ENCODE results near the gene ASL. TPM values are rescaled to one million over a fixed set of nuclear protein-coding genes. Genes with fewer than 3 reads are reported as not detected.

The ASL gene
- polyA plus RNA-seq, 1 experiment = 20.2 TPM

DNA sequence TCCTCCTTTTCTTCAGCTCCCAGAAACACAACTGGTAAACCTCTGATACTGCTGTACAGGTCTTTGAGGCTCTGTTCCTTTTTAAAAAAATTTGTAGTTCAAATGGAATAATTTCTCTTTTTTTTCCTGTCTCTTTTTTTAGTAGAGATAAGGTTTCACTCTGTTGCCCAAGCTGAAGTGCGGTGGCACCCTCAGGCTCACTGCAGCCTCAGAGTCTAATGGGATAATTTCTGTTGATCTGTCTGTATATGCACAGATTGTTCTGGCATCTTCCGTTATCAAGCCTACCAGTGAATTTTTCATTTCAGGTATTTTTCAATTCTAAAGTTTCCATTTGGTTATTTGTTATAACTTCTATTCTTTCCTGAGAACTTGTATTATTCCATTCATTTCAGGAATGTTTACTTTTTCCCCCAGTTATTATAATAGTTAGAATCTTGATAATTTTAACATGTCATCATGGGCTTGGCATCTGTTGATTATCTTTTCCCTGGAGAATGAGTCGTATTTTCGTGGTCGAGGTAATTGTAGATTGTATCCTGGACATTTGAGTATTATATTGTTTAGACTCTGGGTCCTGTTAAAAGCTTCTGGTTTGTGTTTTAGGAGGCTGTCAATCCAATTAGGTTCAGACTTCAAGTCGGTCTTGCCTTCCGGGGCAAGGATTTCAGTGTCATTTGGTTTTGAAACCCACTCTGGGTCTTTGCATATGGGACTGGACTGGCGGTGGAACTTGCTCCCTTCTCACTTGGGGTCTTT lies 63.6 kb downstream of the ASL start:
- Histone ChIP-seq H3K27ac (ENCODE audit: low read depth, low read length) (peak overlapping the region; percentile 47), H3K27me3 (ENCODE audit: control insufficient read depth, insufficient read depth, low read length) (no peaks in the 10 kb centered on the region), H3K9me3 (ENCODE audit: control insufficient read depth, insufficient read depth, low read length) (no peaks in the 10 kb centered on the region), H3K4me3 (ENCODE audit: low read depth, low read length) (no peak overlapping the region)
- TF ChIP-seq, protein P1, sequence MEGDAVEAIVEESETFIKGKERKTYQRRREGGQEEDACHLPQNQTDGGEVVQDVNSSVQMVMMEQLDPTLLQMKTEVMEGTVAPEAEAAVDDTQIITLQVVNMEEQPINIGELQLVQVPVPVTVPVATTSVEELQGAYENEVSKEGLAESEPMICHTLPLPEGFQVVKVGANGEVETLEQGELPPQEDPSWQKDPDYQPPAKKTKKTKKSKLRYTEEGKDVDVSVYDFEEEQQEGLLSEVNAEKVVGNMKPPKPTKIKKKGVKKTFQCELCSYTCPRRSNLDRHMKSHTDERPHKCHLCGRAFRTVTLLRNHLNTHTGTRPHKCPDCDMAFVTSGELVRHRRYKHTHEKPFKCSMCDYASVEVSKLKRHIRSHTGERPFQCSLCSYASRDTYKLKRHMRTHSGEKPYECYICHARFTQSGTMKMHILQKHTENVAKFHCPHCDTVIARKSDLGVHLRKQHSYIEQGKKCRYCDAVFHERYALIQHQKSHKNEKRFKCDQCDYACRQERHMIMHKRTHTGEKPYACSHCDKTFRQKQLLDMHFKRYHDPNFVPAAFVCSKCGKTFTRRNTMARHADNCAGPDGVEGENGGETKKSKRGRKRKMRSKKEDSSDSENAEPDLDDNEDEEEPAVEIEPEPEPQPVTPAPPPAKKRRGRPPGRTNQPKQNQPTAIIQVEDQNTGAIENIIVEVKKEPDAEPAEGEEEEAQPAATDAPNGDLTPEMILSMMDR (IDR thresholded peaks at IDR 0.05; ENCODE audit: low read depth, low read length) = no peak
- ChIA-PET CTCF (interaction anchor here (0.5 to 2.6 kb wide), 5 partner anchors 65 to 420 kb away, joined by 3 to 8 read pairs (median 3); no protein-coding TSS in a partner anchor), POLR2A (interaction anchor here (0.6 to 1.0 kb wide), 2 partner anchors 25 to 48 kb away, joined by 4 to 5 read pairs; partner anchors contain the start of gene CRCP)
- no peak for DNase-seq (ENCODE audit: low read depth, low spot score)

DNA sequence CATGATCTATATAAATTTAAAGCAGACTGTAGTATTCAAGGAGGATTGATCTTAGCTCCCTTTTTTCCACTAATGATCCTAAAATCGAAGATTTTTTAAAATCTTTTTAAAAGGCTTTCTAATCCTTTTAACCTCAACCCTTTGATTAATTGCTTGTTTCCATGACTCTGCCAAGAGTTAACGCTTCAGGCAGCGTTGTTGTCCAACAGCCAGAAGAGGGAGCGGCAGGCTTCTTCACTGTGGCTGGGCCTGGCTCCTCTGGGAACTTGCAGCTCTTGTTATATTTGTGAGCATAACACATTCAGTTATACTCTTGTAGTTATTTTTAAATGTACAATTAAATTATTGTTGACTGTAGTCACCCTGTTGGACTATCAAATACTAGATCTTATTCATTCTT lies 65.3 kb downstream of the ASL start:
- TF ChIP-seq, protein P1 (IDR thresholded peaks at IDR 0.05; ENCODE audit: low read depth, low read length) = peak; percentile 77
- Histone ChIP-seq H3K27me3 (ENCODE audit: control insufficient read depth, insufficient read depth, low read length) (no peaks in the 10 kb centered on the region), H3K27ac (ENCODE audit: low read depth, low read length) (no peak overlapping the region), H3K9me3 (ENCODE audit: control insufficient read depth, insufficient read depth, low read length) (no peaks in the 10 kb centered on the region), H3K4me3 (ENCODE audit: low read depth, low read length) (no peak overlapping the region)
- ChIA-PET CTCF (interaction anchor here (0.5 to 2.6 kb wide), 26 partner anchors 9 to 678 kb away, joined by 3 to 10 read pairs (median 3); partner anchors contain the start of gene TPST1), POLR2A (interaction anchor here (0.6 to 1.1 kb wide), 2 partner anchors 29 to 110 kb away, joined by 3 to 17 read pairs; no protein-coding TSS in a partner anchor)
- DNase-seq (ENCODE audit: low read depth, low spot score) = no peak

DNA sequence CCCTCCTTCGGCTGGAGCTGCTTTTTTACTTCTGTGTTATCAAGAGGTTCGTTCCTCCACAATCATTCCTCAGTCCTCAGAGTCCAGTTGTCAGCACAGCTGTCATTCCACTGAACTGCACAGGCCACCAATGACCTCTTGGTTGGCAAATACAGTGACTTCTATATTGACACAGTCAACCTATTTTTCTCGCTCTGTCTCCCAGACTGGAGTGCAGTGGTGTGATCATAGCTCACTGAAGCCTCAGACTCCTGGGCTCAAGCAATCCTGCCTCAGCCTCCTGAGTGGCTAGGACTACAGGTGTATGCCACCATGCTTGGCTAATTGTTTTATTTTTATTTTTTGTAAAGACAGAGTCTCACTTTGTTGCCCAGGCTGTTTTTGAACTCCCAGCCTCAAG lies 66.7 kb downstream of the ASL start:
- Histone ChIP-seq H3K4me3 (ENCODE audit: low read depth, low read length) (no peak overlapping the region), H3K27me3 (ENCODE audit: control insufficient read depth, insufficient read depth, low read length) (no peaks in the 10 kb centered on the region), H3K9me3 (ENCODE audit: control insufficient read depth, insufficient read depth, low read length) (no peaks in the 10 kb centered on the region), H3K27ac (ENCODE audit: low read depth, low read length) (no peak overlapping the region)
- no peak for DNase-seq (ENCODE audit: low read depth, low spot score)
- ChIA-PET CTCF (interaction anchor here (0.9 to 1.0 kb wide), 2 partner anchors 351 to 445 kb away, joined by 3 read pairs; no protein-coding TSS in a partner anchor), POLR2A (no interaction called here)
- TF ChIP-seq, protein P1 (IDR thresholded peaks at IDR 0.05; ENCODE audit: low read depth, low read length) = no peak

DNA sequence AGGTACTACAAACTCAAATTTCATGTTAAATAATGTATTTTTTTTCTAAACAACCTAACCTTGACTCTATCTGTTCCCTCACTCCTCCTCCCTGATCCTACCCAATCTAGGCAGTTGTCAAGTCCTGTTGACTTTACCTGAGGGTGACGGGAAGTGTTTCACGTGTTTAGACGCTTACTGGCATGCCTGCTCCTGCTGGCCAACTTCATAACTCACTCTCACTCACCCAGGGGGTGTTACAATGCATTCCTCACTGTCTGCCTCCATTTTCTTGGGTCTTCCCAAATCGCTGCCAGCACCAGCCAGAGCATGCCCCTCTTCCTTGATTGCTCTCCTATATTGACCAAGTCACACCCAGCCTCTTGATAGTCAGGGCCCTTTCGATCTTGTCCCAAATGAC lies 67.4 kb downstream of the ASL start:
- H3K9me3 ChIP-seq (ENCODE audit: control insufficient read depth, insufficient read depth, low read length) = no peaks in the 10 kb centered on the region
- ChIA-PET CTCF (no interaction called here), POLR2A (no interaction called here)
- DNase-seq (ENCODE audit: low read depth, low spot score) = no peak
- no peak overlapping the region for H3K4me3 ChIP-seq (ENCODE audit: low read depth, low read length)
- no peak overlapping the region for H3K27ac ChIP-seq (ENCODE audit: low read depth, low read length)
- H3K27me3 ChIP-seq (ENCODE audit: control insufficient read depth, insufficient read depth, low read length) = no peaks in the 10 kb centered on the region
- TF ChIP-seq, protein P1 (IDR thresholded peaks at IDR 0.05; ENCODE audit: low read depth, low read length) = no peak

Other genes with a start within 250 kb of the ASL start
- 18.6 and 21.3 TPM in 2 replicates for gene VKORC1L1, start 202.7 kb upstream of the ASL start, polyA plus RNA-seq (2011; rRNA removed)
- gene GUSB, start 93.6 kb upstream of the ASL start, polyA plus RNA-seq (2011; rRNA removed) = 49.3 and 53.9 TPM in 2 replicates
- 26.0 and 28.5 TPM in 2 replicates for gene CRCP, start 39.0 kb downstream of the ASL start, polyA plus RNA-seq (2011; rRNA removed)
- gene TPST1, start 129.5 kb downstream of the ASL start, polyA plus RNA-seq (2011; rRNA removed) = 119 and 129 TPM in 2 replicates

Data from AG04450 (cell line).